Endothelial cell of umbilical vein (primary cell): ENCODE results near the gene SFTPB. TPM values are rescaled to one million over a fixed set of nuclear protein-coding genes. Genes with fewer than 3 reads are reported as not detected.

Source experiments
- BruUV-seq: library from RNA; stranded (reverse); fragments of 400-500 nt; replicated peaks from 2 replicates; lab custom pipeline; 2021; lab: Mats Ljungman, UMichigan
- CTCF ChIA-PET: fragments of 300-600, 350-600 bp; sonication (Branson Sonifier 250); formaldehyde crosslinking; loops from one replicate; lab custom pipeline; 2021; ENCODE audit warnings: antibody characterized with exemption, inconsistent platforms; lab: Charles Lee
- POLR2A ChIA-PET: fragments of 300-600, 350-600 bp; sonication (Branson Sonifier 250); formaldehyde crosslinking; loops from one replicate; lab custom pipeline; 2021; ENCODE audit warnings: antibody characterized with exemption, inconsistent platforms; lab: Charles Lee
- DNase-seq: peaks from one replicate; pipeline ENCODE4 v3.0.0-alpha.2; 2011; ENCODE audit warnings: low read depth, low spot score
- FAIRE-seq: peaks from 2 replicates; lab custom pipeline; 2011; peaks lifted over from hg19 to GRCh38; lab: Jason Lieb, UNC
- H2AFZ ChIP-seq: 2 replicates; pipeline ENCODE4 v1.6.0; 2012; ENCODE audit warnings: low read depth, low read length, control low read depth, inconsistent platforms
- H3K27ac ChIP-seq: 2 replicates; pipeline ENCODE4 v1.5.1; 2011; ENCODE audit warnings: low read depth, mild to moderate bottlenecking, control low read depth, low read length, moderate library complexity; ENCODE audit not compliant: insufficient read depth
- H3K27me3 ChIP-seq, 2 experiments: 2 replicates each; pipeline versions ENCODE4 v1.6.0 to v1.6.1; 2011; ENCODE audit warnings: low read length in 2 of 2, mixed read lengths in 1 of 2; ENCODE audit not compliant: control insufficient read depth in 2 of 2, insufficient read depth in 2 of 2
- H3K36me3 ChIP-seq, 2 experiments: 2 replicates in 1 of 2; 3 replicates in 1 of 2; pipeline ENCODE4 v1.5.1; 2011; ENCODE audit warnings: low read length in 2 of 2, mild to moderate bottlenecking in 1 of 2, moderate library complexity in 1 of 2; ENCODE audit not compliant: control insufficient read depth in 2 of 2, insufficient read depth in 2 of 2; ENCODE audit errors: extremely low read depth in 1 of 2
- H3K4me1 ChIP-seq: 3 replicates; pipeline ENCODE4 v1.5.1; 2011; ENCODE audit warnings: mild to moderate bottlenecking, low read length; ENCODE audit not compliant: control insufficient read depth, insufficient read depth; ENCODE audit errors: extremely low read depth
- H3K4me2 ChIP-seq: 2 replicates; pipeline ENCODE4 v1.6.1; 2011; ENCODE audit warnings: low read length, control low read depth, mixed read lengths; ENCODE audit not compliant: insufficient read depth
- H3K4me3 ChIP-seq, 3 experiments: fragments of 200-600 bp in 1 of 3; sonication (generic), shearing (Covaris generic) in 1 of 3; replicated peaks in 1 of 3; 2 replicates each; pipeline ENCODE4 v1.5.1; 2011 to 2016; ENCODE audit warnings: control low read depth in 3 of 3, low read length in 3 of 3, mild to moderate bottlenecking in 2 of 3, inconsistent platforms in 1 of 3, low read depth in 1 of 3, moderate library complexity in 1 of 3; ENCODE audit not compliant: insufficient read depth in 1 of 3
- H3K79me2 ChIP-seq: 2 replicates; pipeline ENCODE4 v1.6.0; 2012; ENCODE audit warnings: low read length, inconsistent platforms; ENCODE audit not compliant: control insufficient read depth, insufficient read depth
- H3K9ac ChIP-seq: replicated peaks from 2 replicates; pipeline ENCODE3; 2011; ENCODE audit warnings: low read length, control low read depth; ENCODE audit not compliant: insufficient read depth; ENCODE audit errors: extremely low read depth
- H3K9me1 ChIP-seq: replicated peaks from 3 replicates; pipeline ENCODE4 v1.6.0; 2011; ENCODE audit warnings: mild to moderate bottlenecking, low read length; ENCODE audit not compliant: control insufficient read depth, insufficient read depth; ENCODE audit errors: extremely low read depth
- H3K9me3 ChIP-seq: replicated peaks from 2 replicates; pipeline ENCODE4 v1.5.1; 2012; ENCODE audit warnings: low read length, inconsistent platforms; ENCODE audit not compliant: control insufficient read depth, insufficient read depth
- H4K20me1 ChIP-seq: replicated peaks from 2 replicates; pipeline ENCODE3; 2011; ENCODE audit warnings: mild to moderate bottlenecking, low read length; ENCODE audit not compliant: control insufficient read depth, insufficient read depth; ENCODE audit errors: extremely low read depth
- CTCF ChIP-seq, 2 donors: IDR thresholded peaks; 1 replicate in 1 of 2; 2 replicates in 1 of 2; pipeline ENCODE4 v1.5.1; 2011; ENCODE audit warnings: low read length in 2 of 2, mild to moderate bottlenecking in 2 of 2, moderate library complexity in 2 of 2, control low read depth in 1 of 2, inconsistent platforms in 1 of 2, low read depth in 1 of 2; ENCODE audit not compliant: insufficient read depth in 1 of 2; ENCODE audit errors: extremely low read depth in 1 of 2
- FOS ChIP-seq: IDR thresholded peaks from 2 replicates; pipeline ENCODE4 v1.6.1; 2011; ENCODE audit warnings: mild to moderate bottlenecking, low read length, moderate library complexity, borderline replicate concordance; ENCODE audit not compliant: insufficient read depth
- GATA2 ChIP-seq: IDR thresholded peaks from 2 replicates; pipeline ENCODE4 v1.7.0; 2011; ENCODE audit warnings: low read depth, mild to moderate bottlenecking, moderate library complexity, mixed read lengths, low read length; ENCODE audit not compliant: insufficient read length, insufficient read depth
- MYC ChIP-seq: IDR thresholded peaks from one replicate; pipeline ENCODE4 v1.6.1; 2011; ENCODE audit warnings: mild to moderate bottlenecking, low read depth, low read length
- POLR2A ChIP-seq: IDR thresholded peaks from 2 replicates; pipeline ENCODE4 v1.6.1; 2012; ENCODE audit warnings: low read depth, mild to moderate bottlenecking, control low read depth, low read length
- POLR2AphosphoS5 ChIP-seq: IDR thresholded peaks from 2 replicates; pipeline ENCODE4 v1.6.1; 2012; ENCODE audit warnings: low read depth, mild to moderate bottlenecking, control low read depth, low read length, moderate library complexity; ENCODE audit not compliant: insufficient read depth
- dilution Hi-C: fragments of 300-500 bp; cut with MboI; formaldehyde crosslinking; loops from one replicate; pipeline ENCODE4 v1.15.0; 2019; ENCODE audit warnings: low sequenced_read_pairs; ENCODE audit not compliant: extremely low pct_ligation_motif_present
- intact Hi-C: fragments of 100-400 bp; cut with micrococcal nuclease; formaldehyde crosslinking; loops from one replicate; pipeline ENCODE4 v1.10.0; 2022
- polyA plus RNA-seq, 4 experiments: library from polyadenylated mRNA; depleted of rRNA in 3 of 4; stranded (reverse) in 3 of 4; unstranded in 1 of 4; fragments of >200 nt; gene quantifications; 2 replicates each; pipeline versions ENCODE4 v1.2.1 to v1.2.3, GENCODE V29; 2011 to 2012; ENCODE audit warnings: missing spikeins in 1 of 4
- total RNA-seq: library from RNA; stranded (reverse); gene quantifications from 2 replicates; pipeline ENCODE4 v1.2.3, GENCODE V29; 2021

The SFTPB gene
- total and polyA plus RNA-seq, 2 donors (not counting 3 experiments of a cell fraction or from before 2014, with no cell fraction given) = not detected

DNA sequence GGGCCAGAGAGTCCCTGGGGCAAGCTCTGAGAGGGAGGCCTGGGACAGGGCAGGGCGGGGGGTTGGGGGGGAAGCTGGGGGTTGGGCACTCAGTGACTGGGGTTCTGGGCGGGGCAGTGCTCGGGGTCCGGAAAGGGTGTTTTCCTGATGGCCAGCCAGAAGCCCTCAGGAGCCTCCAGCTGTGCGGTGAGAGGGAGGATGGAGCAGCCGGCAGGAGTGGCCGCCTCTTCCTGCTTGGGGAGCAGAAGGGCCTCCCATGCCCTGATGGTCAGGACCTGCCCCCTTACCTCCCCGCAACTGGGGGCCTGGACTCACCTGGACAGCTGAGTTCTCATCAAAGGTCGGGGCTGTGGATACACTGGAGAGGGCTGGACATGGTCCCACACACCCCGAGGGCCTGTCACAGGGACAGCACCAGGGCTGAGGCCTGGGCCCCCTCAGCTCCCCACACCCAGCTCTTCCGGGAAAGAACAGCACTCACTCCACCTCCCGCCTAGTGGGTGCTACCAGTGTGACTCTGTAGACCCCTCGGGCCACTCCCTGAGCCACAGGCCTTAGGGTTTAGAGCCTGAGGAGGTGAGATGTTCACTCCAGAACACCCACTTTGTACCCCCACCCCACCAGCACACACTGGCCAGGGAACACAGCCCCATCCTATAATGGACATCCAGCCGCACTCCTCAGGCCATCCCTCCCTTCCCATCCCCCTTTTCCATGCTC is 6.7 kb downstream of the SFTPB start:
- H2AFZ ChIP-seq = no peak overlapping the region
- H3K36me3 ChIP-seq = peaks cover 0 to 1% of the 10 kb centered on the region in 2 experiments
- intact Hi-C loops = no loop called here
- BruUV-seq = no TSS peak
- H3K9me3 ChIP-seq = no peaks in the 10 kb centered on the region
- dilution Hi-C loops = no loop called here
- DNase-seq (no peak), FAIRE-seq (no peak)
- H3K27me3 ChIP-seq = no peaks in the 10 kb centered on the region
- H3K4me1 ChIP-seq = peaks cover 23% of the 10 kb centered on the region
- POLR2A ChIA-PET = interaction anchor here (0.6 kb wide), 2 partner anchors 39 to 49 kb away, joined by 5 to 6 read pairs; no protein-coding TSS in a partner anchor
- no peak overlapping the region for H3K4me2 ChIP-seq
- H3K4me3 ChIP-seq = no peak overlapping the region
- H3K79me2 ChIP-seq = no peaks in the 10 kb centered on the region
- H4K20me1 ChIP-seq = no peaks in the 10 kb centered on the region
- H3K9me1 ChIP-seq = no peaks in the 10 kb centered on the region
- CTCF ChIA-PET = interaction anchor here (0.6 to 5.3 kb wide), 9 partner anchors 9 to 153 kb away, joined by 3 to 54 read pairs (median 4); no protein-coding TSS in a partner anchor
- TF ChIP-seq GATA2 = no peak
- no peak for TF ChIP-seq MYC
- no peak for TF ChIP-seq CTCF (IDR thresholded peaks at IDR 0.05; ENCODE audit: extremely low read depth in 1 of 2, insufficient read depth in 1 of 2, low read depth in 1 of 2, low read length in 2 of 2)
- TF ChIP-seq POLR2A = no peak
- TF ChIP-seq FOS = no peak
- no peak for TF ChIP-seq POLR2AphosphoS5
- H3K9ac ChIP-seq = no peak overlapping the region
- no peak overlapping the region for H3K27ac ChIP-seq
